HG02798 (cell line): ENCODE data around the gene KIF12.

ENCODE experiments used
- ATAC-seq: cut with Tn5 transposase; IDR thresholded peaks from one replicate; pipeline ENCODE4 v1.9.1; 2021; ENCODE audit warnings: mild to moderate bottlenecking; ENCODE audit not compliant: unreplicated experiment, poor library complexity

Gene KIF12

GRCh38 chr9:114071197-114071795, 27.8 kb downstream of the KIF12 start:
- no peak for ATAC-seq

- ATAC-seq, result no peak
These were observed 28.6 kb downstream of the KIF12 start for GRCh38 chr9:114070188-114071103.

GRCh38 chr9:114069476-114070187, 29.5 kb downstream of the KIF12 start:
- no peak for ATAC-seq

- no peak for ATAC-seq
These were observed 33.8 kb downstream of the KIF12 start for GRCh38 chr9:114065304-114065703.

GRCh38 chr9:114061830-114062474, 37.1 kb downstream of the KIF12 start:
- no peak for ATAC-seq

- no peak for ATAC-seq
These were observed 37.8 kb downstream of the KIF12 start for GRCh38 chr9:114061292-114061691.

- no peak for ATAC-seq
These were observed 38.4 kb downstream of the KIF12 start for GRCh38 chr9:114060711-114061110.

GRCh38 chr9:114060070-114060469, 39.0 kb downstream of the KIF12 start:
- ATAC-seq, result no peak

GRCh38 chr9:114059047-114059803, 39.9 kb downstream of the KIF12 start:
- no peak for ATAC-seq

- ATAC-seq, result no peak
These were observed 40.4 kb downstream of the KIF12 start for GRCh38 chr9:114058688-114059046.

- ATAC-seq, result no peak
These were observed 41.8 kb downstream of the KIF12 start for GRCh38 chr9:114057161-114057885.

- ATAC-seq, result no peak
These were observed 42.6 kb downstream of the KIF12 start for GRCh38 chr9:114056527-114056926.

- no peak for ATAC-seq
These were observed 43.2 kb downstream of the KIF12 start for GRCh38 chr9:114055894-114056293.

- ATAC-seq, result no peak
These were observed 44.0 kb downstream of the KIF12 start for GRCh38 chr9:114055061-114055460.

GRCh38 chr9:114054191-114054690, 44.9 kb downstream of the KIF12 start:
- ATAC-seq, result no peak

GRCh38 chr9:114053246-114054005, 45.7 kb downstream of the KIF12 start:
- ATAC-seq, result no peak

GRCh38 chr9:114051706-114052105, 47.4 kb downstream of the KIF12 start:
- no peak for ATAC-seq

GRCh38 chr9:114051281-114051680, 47.8 kb downstream of the KIF12 start:
- ATAC-seq, result no peak
